Endothelial cell of umbilical vein (primary cell): ENCODE data around the gene PARP6. TPM values are rescaled to one million over a fixed set of nuclear protein-coding genes. Genes with fewer than 3 reads are reported as not detected.

Source experiments
- BruUV-seq: library from RNA; stranded (reverse); fragments of 400-500 nt; replicated peaks from 2 replicates; lab custom pipeline; 2021; lab: Mats Ljungman, UMichigan
- CTCF ChIA-PET: fragments of 300-600, 350-600 bp; sonication (Branson Sonifier 250); formaldehyde crosslinking; loops from one replicate; lab custom pipeline; 2021; ENCODE audit warnings: antibody characterized with exemption, inconsistent platforms; lab: Charles Lee
- POLR2A ChIA-PET: fragments of 300-600, 350-600 bp; sonication (Branson Sonifier 250); formaldehyde crosslinking; loops from one replicate; lab custom pipeline; 2021; ENCODE audit warnings: antibody characterized with exemption, inconsistent platforms; lab: Charles Lee
- DNase-seq: peaks from one replicate; pipeline ENCODE4 v3.0.0-alpha.2; 2011; ENCODE audit warnings: low read depth, low spot score
- FAIRE-seq: peaks from 2 replicates; lab custom pipeline; 2011; peaks lifted over from hg19 to GRCh38; lab: Jason Lieb, UNC
- H2AFZ ChIP-seq: 2 replicates; pipeline ENCODE4 v1.6.0; 2012; ENCODE audit warnings: low read depth, low read length, control low read depth, inconsistent platforms
- H3K27ac ChIP-seq: 2 replicates; pipeline ENCODE4 v1.5.1; 2011; ENCODE audit warnings: low read depth, mild to moderate bottlenecking, control low read depth, low read length, moderate library complexity; ENCODE audit not compliant: insufficient read depth
- H3K27me3 ChIP-seq, 2 experiments: 2 replicates each; pipeline versions ENCODE4 v1.6.0 to v1.6.1; 2011; ENCODE audit warnings: low read length in 2 of 2, mixed read lengths in 1 of 2; ENCODE audit not compliant: control insufficient read depth in 2 of 2, insufficient read depth in 2 of 2
- H3K36me3 ChIP-seq, 2 experiments: 2 replicates in 1 of 2; 3 replicates in 1 of 2; pipeline ENCODE4 v1.5.1; 2011; ENCODE audit warnings: low read length in 2 of 2, mild to moderate bottlenecking in 1 of 2, moderate library complexity in 1 of 2; ENCODE audit not compliant: control insufficient read depth in 2 of 2, insufficient read depth in 2 of 2; ENCODE audit errors: extremely low read depth in 1 of 2
- H3K4me1 ChIP-seq: 3 replicates; pipeline ENCODE4 v1.5.1; 2011; ENCODE audit warnings: mild to moderate bottlenecking, low read length; ENCODE audit not compliant: control insufficient read depth, insufficient read depth; ENCODE audit errors: extremely low read depth
- H3K4me2 ChIP-seq: 2 replicates; pipeline ENCODE4 v1.6.1; 2011; ENCODE audit warnings: low read length, control low read depth, mixed read lengths; ENCODE audit not compliant: insufficient read depth
- H3K4me3 ChIP-seq, 3 experiments: fragments of 200-600 bp in 1 of 3; sonication (generic), shearing (Covaris generic) in 1 of 3; replicated peaks in 1 of 3; 2 replicates each; pipeline ENCODE4 v1.5.1; 2011 to 2016; ENCODE audit warnings: control low read depth in 3 of 3, low read length in 3 of 3, mild to moderate bottlenecking in 2 of 3, inconsistent platforms in 1 of 3, low read depth in 1 of 3, moderate library complexity in 1 of 3; ENCODE audit not compliant: insufficient read depth in 1 of 3
- H3K79me2 ChIP-seq: 2 replicates; pipeline ENCODE4 v1.6.0; 2012; ENCODE audit warnings: low read length, inconsistent platforms; ENCODE audit not compliant: control insufficient read depth, insufficient read depth
- H3K9ac ChIP-seq: replicated peaks from 2 replicates; pipeline ENCODE3; 2011; ENCODE audit warnings: low read length, control low read depth; ENCODE audit not compliant: insufficient read depth; ENCODE audit errors: extremely low read depth
- H3K9me1 ChIP-seq: replicated peaks from 3 replicates; pipeline ENCODE4 v1.6.0; 2011; ENCODE audit warnings: mild to moderate bottlenecking, low read length; ENCODE audit not compliant: control insufficient read depth, insufficient read depth; ENCODE audit errors: extremely low read depth
- H3K9me3 ChIP-seq: replicated peaks from 2 replicates; pipeline ENCODE4 v1.5.1; 2012; ENCODE audit warnings: low read length, inconsistent platforms; ENCODE audit not compliant: control insufficient read depth, insufficient read depth
- H4K20me1 ChIP-seq: replicated peaks from 2 replicates; pipeline ENCODE3; 2011; ENCODE audit warnings: mild to moderate bottlenecking, low read length; ENCODE audit not compliant: control insufficient read depth, insufficient read depth; ENCODE audit errors: extremely low read depth
- CTCF ChIP-seq, 2 donors: IDR thresholded peaks; 1 replicate in 1 of 2; 2 replicates in 1 of 2; pipeline ENCODE4 v1.5.1; 2011; ENCODE audit warnings: low read length in 2 of 2, mild to moderate bottlenecking in 2 of 2, moderate library complexity in 2 of 2, control low read depth in 1 of 2, inconsistent platforms in 1 of 2, low read depth in 1 of 2; ENCODE audit not compliant: insufficient read depth in 1 of 2; ENCODE audit errors: extremely low read depth in 1 of 2
- EZH2 ChIP-seq: IDR thresholded peaks from 2 replicates; pipeline ENCODE4 v1.6.1; 2012; ENCODE audit warnings: borderline replicate concordance, low read depth, mild to moderate bottlenecking, moderate library complexity, low read length, inconsistent platforms; ENCODE audit not compliant: severe bottlenecking
- FOS ChIP-seq: IDR thresholded peaks from 2 replicates; pipeline ENCODE4 v1.6.1; 2011; ENCODE audit warnings: mild to moderate bottlenecking, low read length, moderate library complexity, borderline replicate concordance; ENCODE audit not compliant: insufficient read depth
- GATA2 ChIP-seq: IDR thresholded peaks from 2 replicates; pipeline ENCODE4 v1.7.0; 2011; ENCODE audit warnings: low read depth, mild to moderate bottlenecking, moderate library complexity, mixed read lengths, low read length; ENCODE audit not compliant: insufficient read length, insufficient read depth
- JUN ChIP-seq: IDR thresholded peaks from 2 replicates; pipeline ENCODE4 v1.6.1; 2011; ENCODE audit warnings: borderline replicate concordance, low read depth; ENCODE audit not compliant: insufficient read length, insufficient read depth
- MYC ChIP-seq: IDR thresholded peaks from one replicate; pipeline ENCODE4 v1.6.1; 2011; ENCODE audit warnings: mild to moderate bottlenecking, low read depth, low read length
- POLR2A ChIP-seq: IDR thresholded peaks from 2 replicates; pipeline ENCODE4 v1.6.1; 2012; ENCODE audit warnings: low read depth, mild to moderate bottlenecking, control low read depth, low read length
- POLR2AphosphoS5 ChIP-seq: IDR thresholded peaks from 2 replicates; pipeline ENCODE4 v1.6.1; 2012; ENCODE audit warnings: low read depth, mild to moderate bottlenecking, control low read depth, low read length, moderate library complexity; ENCODE audit not compliant: insufficient read depth
- dilution Hi-C: fragments of 300-500 bp; cut with MboI; formaldehyde crosslinking; loops from one replicate; pipeline ENCODE4 v1.15.0; 2019; ENCODE audit warnings: low sequenced_read_pairs; ENCODE audit not compliant: extremely low pct_ligation_motif_present
- intact Hi-C: fragments of 100-400 bp; cut with micrococcal nuclease; formaldehyde crosslinking; loops from one replicate; pipeline ENCODE4 v1.10.0; 2022
- polyA plus RNA-seq, 4 experiments: library from polyadenylated mRNA; depleted of rRNA in 3 of 4; stranded (reverse) in 3 of 4; unstranded in 1 of 4; fragments of >200 nt; gene quantifications; 2 replicates each; pipeline versions ENCODE4 v1.2.1 to v1.2.3, GENCODE V29; 2011 to 2012; ENCODE audit warnings: missing spikeins in 1 of 4
- total RNA-seq: library from RNA; stranded (reverse); gene quantifications from 2 replicates; pipeline ENCODE4 v1.2.3, GENCODE V29; 2021
- TF ChIP-seq, protein P1 (sequence below): IDR thresholded peaks from 2 replicates; pipeline ENCODE4 v1.6.1; 2011; ENCODE audit not compliant: insufficient read depth, insufficient read length

Gene PARP6
- total and polyA plus RNA-seq, 2 donors (not counting 3 experiments of a cell fraction or from before 2014, with no cell fraction given), result 41.1 to 53.3 TPM

GRCh38 chr15:72205273-72205672, 67.1 kb downstream of the PARP6 start:
- DNase-seq (no peak), FAIRE-seq (peak; percentile 8)
- ChIA-PET CTCF (interaction anchor here (0.6 kb wide), 1 partner anchor 453 kb away, joined by 3 read pairs; no protein-coding TSS in a partner anchor), POLR2A (no interaction called here)
- Histone ChIP-seq H3K4me1 (peaks cover 8% of the 10 kb centered on the region), H3K79me2 (peaks cover 9% of the 10 kb centered on the region), H3K27me3 (no peaks in the 10 kb centered on the region), H3K4me3 (no peak overlapping the region), H3K4me2 (no peak overlapping the region), H3K27ac (no peak overlapping the region), H3K36me3 (peaks cover 67 to 70% of the 10 kb centered on the region in 2 experiments), H3K9me1 (no peaks in the 10 kb centered on the region), H3K9me3 (no peaks in the 10 kb centered on the region), H4K20me1 (no peaks in the 10 kb centered on the region), H2AFZ (no peak overlapping the region), H3K9ac (no peak overlapping the region)
- BruUV-seq, result no TSS peak
- dilution Hi-C loops, result no loop called here
- TF ChIP-seq EZH2, result no peak
- no peak for TF ChIP-seq FOS
- TF ChIP-seq MYC, result no peak
- TF ChIP-seq, protein P1, sequence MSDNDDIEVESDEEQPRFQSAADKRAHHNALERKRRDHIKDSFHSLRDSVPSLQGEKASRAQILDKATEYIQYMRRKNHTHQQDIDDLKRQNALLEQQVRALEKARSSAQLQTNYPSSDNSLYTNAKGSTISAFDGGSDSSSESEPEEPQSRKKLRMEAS, result no peak
- TF ChIP-seq JUN, result no peak
- no peak for TF ChIP-seq GATA2
- no peak for TF ChIP-seq POLR2AphosphoS5
- TF ChIP-seq CTCF (IDR thresholded peaks at IDR 0.05; ENCODE audit: extremely low read depth in 1 of 2, insufficient read depth in 1 of 2, low read depth in 1 of 2, low read length in 2 of 2), result no peak
- no peak for TF ChIP-seq POLR2A
- intact Hi-C loops, result no loop called here
